H1 (cell line): ENCODE results near the gene TNRC6C. TPM values are rescaled to one million over a fixed set of nuclear protein-coding genes. Genes with fewer than 3 reads are reported as not detected.

ENCODE experiments used
- CTCF ChIA-PET: fragments of 300-600 bp; sonication (Branson Sonifier 250); formaldehyde crosslinking; loops from one replicate; lab custom pipeline; 2021; ENCODE audit not compliant: partially characterized antibody; lab: Charles Lee
- POLR2A ChIA-PET: fragments of 300-600 bp; sonication (Branson Sonifier 250); formaldehyde crosslinking; loops from one replicate; lab custom pipeline; 2021; ENCODE audit warnings: inconsistent platforms; ENCODE audit not compliant: partially characterized antibody; lab: Charles Lee
- DNase-seq, 2 experiments: peaks; one replicate each; pipeline versions ENCODE4 v3.0.0 to v3.0.0-alpha.2; 2010 to 2022; ENCODE audit warnings: low spot score in 2 of 2, low read depth in 1 of 2, mixed read lengths in 1 of 2
- FAIRE-seq: peaks from 2 replicates; lab custom pipeline; 2011; peaks lifted over from hg19 to GRCh38; lab: Jason Lieb, UNC
- H2AFZ ChIP-seq: 2 replicates; pipeline ENCODE4 v1.8.1; 2012; ENCODE audit warnings: low read length, inconsistent platforms
- H2AK5ac ChIP-seq: 2 replicates; pipeline ENCODE4 v1.6.1; 2013; ENCODE audit warnings: low read depth, low read length
- H2BK120ac ChIP-seq: replicated peaks from 2 replicates; pipeline ENCODE3; 2013; ENCODE audit warnings: low read depth, low read length, inconsistent platforms
- H2BK12ac ChIP-seq: 2 replicates; pipeline ENCODE4 v1.6.1; 2013; ENCODE audit warnings: low read depth, low read length
- H2BK15ac ChIP-seq: 2 replicates; pipeline ENCODE4 v1.6.1; 2013; ENCODE audit warnings: low read length
- H2BK20ac ChIP-seq: 2 replicates; pipeline ENCODE4 v1.6.1; 2013; ENCODE audit warnings: low read length
- H2BK5ac ChIP-seq: 2 replicates; pipeline ENCODE4 v1.6.1; 2013; ENCODE audit warnings: low read depth, low read length
- H3K14ac ChIP-seq: 2 replicates; pipeline ENCODE4 v1.6.1; 2013; ENCODE audit warnings: inconsistent platforms; ENCODE audit not compliant: insufficient read length
- H3K18ac ChIP-seq: 2 replicates; pipeline ENCODE4 v1.6.1; 2013; ENCODE audit warnings: low read length; ENCODE audit errors: extremely low read depth
- H3K23ac ChIP-seq: 2 replicates; pipeline ENCODE4 v1.6.1; 2013; ENCODE audit warnings: inconsistent platforms; ENCODE audit not compliant: insufficient read length
- H3K23me2 ChIP-seq: 2 replicates; pipeline ENCODE4 v1.6.1; 2013; ENCODE audit warnings: low read depth, low read length
- H3K27ac ChIP-seq: 2 replicates; pipeline ENCODE4 v1.6.1; 2011; ENCODE audit warnings: low read depth, low read length, inconsistent platforms
- H3K27me3 ChIP-seq, 4 experiments: replicated peaks in 1 of 4; 1 replicate in 1 of 4; 2 replicates in 3 of 4; pipeline versions ENCODE4 v1.6.1 to v1.8.1; 2011 to 2013; ENCODE audit warnings: low read length in 3 of 4, mild to moderate bottlenecking in 3 of 4, inconsistent platforms in 2 of 4, mixed read lengths in 2 of 4, moderate library complexity in 1 of 4; ENCODE audit not compliant: control insufficient read depth in 3 of 4, insufficient read depth in 3 of 4; ENCODE audit errors: extremely low read depth in 1 of 4
- H3K36me3 ChIP-seq, 4 experiments: 2 replicates each; pipeline versions ENCODE4 v1.6.1 to v1.8.1; 2011 to 2013; ENCODE audit warnings: mild to moderate bottlenecking in 4 of 4, low read length in 3 of 4, moderate library complexity in 2 of 4, control low read depth in 1 of 4, inconsistent platforms in 1 of 4; ENCODE audit not compliant: insufficient read depth in 4 of 4, control insufficient read depth in 2 of 4
- H3K4ac ChIP-seq: replicated peaks from 2 replicates; pipeline ENCODE3; 2013; ENCODE audit warnings: low read length, low read depth, mixed read lengths, inconsistent platforms; ENCODE audit not compliant: insufficient read length
- H3K4me1 ChIP-seq, 4 experiments: replicated peaks in 1 of 4; 1 replicate in 1 of 4; 2 replicates in 3 of 4; pipeline versions ENCODE4 v1.6.1 to v1.8.1; 2011 to 2013; ENCODE audit warnings: low read length in 3 of 4, inconsistent platforms in 2 of 4, mixed read lengths in 1 of 4; ENCODE audit not compliant: insufficient read depth in 4 of 4, control insufficient read depth in 3 of 4
- H3K4me2 ChIP-seq, 2 experiments: 2 replicates each; pipeline versions ENCODE4 v1.6.1 to v1.8.1; 2011 to 2013; ENCODE audit warnings: low read depth in 2 of 2, low read length in 2 of 2, control low read depth in 1 of 2, inconsistent platforms in 1 of 2, mild to moderate bottlenecking in 1 of 2; ENCODE audit not compliant: insufficient read depth in 1 of 2
- H3K4me3 ChIP-seq, 4 experiments: fragments of 200-600, 300-600 bp in 1 of 4; sonication (generic), shearing (Covaris generic), sonication (Bioruptor Twin) in 1 of 4; 2 replicates each; pipeline versions ENCODE4 v1.5.1 to v1.8.1; 2011 to 2016; ENCODE audit warnings: low read length in 4 of 4, low read depth in 3 of 4, control low read depth in 2 of 4, inconsistent platforms in 2 of 4, mild to moderate bottlenecking in 2 of 4, mixed read lengths in 1 of 4, moderate library complexity in 1 of 4; ENCODE audit not compliant: insufficient read depth in 2 of 4; ENCODE audit errors: extremely low read depth in 1 of 4
- H3K56ac ChIP-seq: replicated peaks from 2 replicates; pipeline ENCODE3; 2013; ENCODE audit warnings: low read depth, mild to moderate bottlenecking, mixed read lengths, low read length, inconsistent platforms; ENCODE audit not compliant: insufficient read length
- H3K79me1 ChIP-seq: 2 replicates; pipeline ENCODE4 v1.6.1; 2013; ENCODE audit warnings: low read depth, low read length, control low read depth
- H3K79me2 ChIP-seq, 2 experiments: 2 replicates each; pipeline versions ENCODE4 v1.6.1 to v1.8.1; 2012 to 2013; ENCODE audit warnings: low read length in 2 of 2, mild to moderate bottlenecking in 2 of 2, inconsistent platforms in 1 of 2; ENCODE audit not compliant: insufficient read depth in 2 of 2, control insufficient read depth in 1 of 2
- H3K9ac ChIP-seq, 4 experiments: replicated peaks in 1 of 4; 1 replicate in 1 of 4; 2 replicates in 3 of 4; pipeline versions ENCODE4 v1.6.1 to v1.8.1; 2011 to 2013; ENCODE audit warnings: low read depth in 3 of 4, low read length in 3 of 4, control low read depth in 2 of 4, mild to moderate bottlenecking in 2 of 4, moderate library complexity in 2 of 4, inconsistent platforms in 1 of 4; ENCODE audit errors: extremely low read depth in 1 of 4
- H3K9me3 ChIP-seq, 2 experiments: 2 replicates each; pipeline versions ENCODE4 v1.6.1 to v1.8.1; 2012 to 2013; ENCODE audit warnings: mild to moderate bottlenecking in 2 of 2, moderate library complexity in 2 of 2, control low read depth in 1 of 2, inconsistent platforms in 1 of 2, low read depth in 1 of 2, low read length in 1 of 2, mixed read lengths in 1 of 2; ENCODE audit not compliant: insufficient read depth in 2 of 2
- H4K20me1 ChIP-seq, 2 experiments: replicated peaks in 1 of 2; 2 replicates each; pipeline versions ENCODE3 to v1.8.1; 2011 to 2013; ENCODE audit warnings: inconsistent platforms in 2 of 2, low read length in 2 of 2, mild to moderate bottlenecking in 1 of 2; ENCODE audit not compliant: insufficient read depth in 2 of 2, control insufficient read depth in 1 of 2
- H4K5ac ChIP-seq: 2 replicates; pipeline ENCODE4 v1.6.1; 2013; ENCODE audit warnings: low read length, low read depth, mixed read lengths, inconsistent platforms; ENCODE audit not compliant: insufficient read length
- H4K8ac ChIP-seq: 2 replicates; pipeline ENCODE4 v1.8.0; 2013; ENCODE audit warnings: mild to moderate bottlenecking, moderate library complexity, low read length, inconsistent platforms; ENCODE audit not compliant: insufficient read depth; ENCODE audit errors: extremely low read depth
- H4K91ac ChIP-seq: replicated peaks from 2 replicates; pipeline ENCODE3; 2013; ENCODE audit warnings: low read length, mixed read lengths, inconsistent platforms; ENCODE audit not compliant: insufficient read length
- BRCA1 ChIP-seq: IDR thresholded peaks from 2 replicates; pipeline ENCODE4 v1.6.1; 2012; ENCODE audit warnings: low read depth, low read length, improper control_type of control experiment
- EP300 ChIP-seq, 2 experiments: IDR thresholded peaks; 1 replicate in 1 of 2; 2 replicates in 1 of 2; pipeline ENCODE4 v1.6.1; 2011 to 2012; ENCODE audit warnings: low read depth in 2 of 2, low read length in 2 of 2, mild to moderate bottlenecking in 2 of 2, borderline replicate concordance in 1 of 2, inconsistent platforms in 1 of 2, moderate library complexity in 1 of 2
- EZH2 ChIP-seq: fragments of 200-600 bp; sonication (generic); IDR thresholded peaks from 2 replicates; pipeline ENCODE4 v1.7.1; 2012; ENCODE audit warnings: low read depth, mild to moderate bottlenecking, moderate library complexity, low read length, inconsistent platforms; ENCODE audit not compliant: severe bottlenecking
- GTF2F1 ChIP-seq: IDR thresholded peaks from 2 replicates; pipeline ENCODE4 v1.6.1; 2012; ENCODE audit warnings: low read depth, low read length, improper control_type of control experiment, borderline replicate concordance
- KDM1A ChIP-seq: fragments of 200-600, 300-600 bp; sonication (generic); IDR thresholded peaks from 2 replicates; pipeline ENCODE4 v1.7.1; 2016; ENCODE audit warnings: mild to moderate bottlenecking, low read length, borderline replicate concordance
- POLR2A ChIP-seq, 2 experiments: IDR thresholded peaks; 1 replicate in 1 of 2; 2 replicates in 1 of 2; pipeline ENCODE4 v1.6.1; 2011; ENCODE audit warnings: low read depth in 2 of 2, low read length in 2 of 2, mild to moderate bottlenecking in 2 of 2; ENCODE audit errors: control extremely low read depth in 1 of 2
- POLR2AphosphoS5 ChIP-seq: IDR thresholded peaks from 2 replicates; pipeline ENCODE4 v1.6.1; 2011; ENCODE audit warnings: low read depth, low read length
- RAD21 ChIP-seq, 2 experiments: IDR thresholded peaks in 1 of 2; conservative IDR thresholded peaks in 1 of 2; 2 replicates each; pipeline ENCODE4 v1.6.1; 2011; ENCODE audit warnings: low read depth in 2 of 2, low read length in 2 of 2, improper control_type of control experiment in 1 of 2, inconsistent platforms in 1 of 2, mild to moderate bottlenecking in 1 of 2, moderate library complexity in 1 of 2
- SIRT6 ChIP-seq: IDR thresholded peaks from one replicate; pipeline ENCODE4 v1.7.1; 2012; ENCODE audit warnings: low read length, inconsistent platforms
- TEAD4 ChIP-seq: IDR thresholded peaks from 2 replicates; pipeline ENCODE4 v1.6.1; 2012; ENCODE audit warnings: low read depth, low read length, inconsistent platforms, mixed read lengths
- WGBS, 2 experiments: shearing (Covaris generic) in 1 of 2; methylation state at CpG; one replicate each; pipeline versions ENCODE4 v1.1.6 to v1.1.7; 2013 to 2015; ENCODE audit warnings: low lambda C conversion rate in 2 of 2, mixed read lengths in 2 of 2, inconsistent platforms in 1 of 2, low coverage in 1 of 2, missing lambda C conversion rate in 1 of 2; ENCODE audit not compliant: insufficient replicate concordance in 2 of 2, insufficient coverage in 1 of 2, insufficient read length in 1 of 2; ENCODE audit errors: extremely low coverage in 1 of 2, missing lambda C conversion rate in 1 of 2; 5-methylcytosine and 5-hydroxymethylcytosine counted together
- polyA plus RNA-seq, 7 experiments: library from polyadenylated mRNA; depleted of rRNA in 3 of 7; stranded (reverse) in 5 of 7; unstranded in 2 of 7; fragments of >200 nt in 5 of 7; fragments of 200-250 nt in 2 of 7; gene quantifications; 1 replicate in 5 of 7; 2 replicates in 1 of 7; 4 replicates in 1 of 7; pipeline versions ENCODE4 v1.2.1 to v1.2.3, GENCODE V29; 2011 to 2013; ENCODE audit warnings: missing spikeins in 2 of 7, mixed read lengths in 2 of 7
- total RNA-seq: library from RNA; stranded (reverse); fragmentation: NEBNext Ultra II Directional; extraction: Animal tissue kit (Norgen Biotek cat#: 25700); gene quantifications from 2 replicates; pipeline ENCODE4 v1.2.1, GENCODE V29; 2021
- TF ChIP-seq, protein P1 (sequence below): IDR thresholded peaks from 2 replicates; pipeline ENCODE4 v1.6.1; 2012; ENCODE audit warnings: inconsistent platforms

TNRC6C gene
- total and polyA plus RNA-seq, 2 of the 8 experiments (the other 6 are each of a cell fraction or from before 2014, with no cell fraction given): 2.8 to 28.9 TPM

DNA sequence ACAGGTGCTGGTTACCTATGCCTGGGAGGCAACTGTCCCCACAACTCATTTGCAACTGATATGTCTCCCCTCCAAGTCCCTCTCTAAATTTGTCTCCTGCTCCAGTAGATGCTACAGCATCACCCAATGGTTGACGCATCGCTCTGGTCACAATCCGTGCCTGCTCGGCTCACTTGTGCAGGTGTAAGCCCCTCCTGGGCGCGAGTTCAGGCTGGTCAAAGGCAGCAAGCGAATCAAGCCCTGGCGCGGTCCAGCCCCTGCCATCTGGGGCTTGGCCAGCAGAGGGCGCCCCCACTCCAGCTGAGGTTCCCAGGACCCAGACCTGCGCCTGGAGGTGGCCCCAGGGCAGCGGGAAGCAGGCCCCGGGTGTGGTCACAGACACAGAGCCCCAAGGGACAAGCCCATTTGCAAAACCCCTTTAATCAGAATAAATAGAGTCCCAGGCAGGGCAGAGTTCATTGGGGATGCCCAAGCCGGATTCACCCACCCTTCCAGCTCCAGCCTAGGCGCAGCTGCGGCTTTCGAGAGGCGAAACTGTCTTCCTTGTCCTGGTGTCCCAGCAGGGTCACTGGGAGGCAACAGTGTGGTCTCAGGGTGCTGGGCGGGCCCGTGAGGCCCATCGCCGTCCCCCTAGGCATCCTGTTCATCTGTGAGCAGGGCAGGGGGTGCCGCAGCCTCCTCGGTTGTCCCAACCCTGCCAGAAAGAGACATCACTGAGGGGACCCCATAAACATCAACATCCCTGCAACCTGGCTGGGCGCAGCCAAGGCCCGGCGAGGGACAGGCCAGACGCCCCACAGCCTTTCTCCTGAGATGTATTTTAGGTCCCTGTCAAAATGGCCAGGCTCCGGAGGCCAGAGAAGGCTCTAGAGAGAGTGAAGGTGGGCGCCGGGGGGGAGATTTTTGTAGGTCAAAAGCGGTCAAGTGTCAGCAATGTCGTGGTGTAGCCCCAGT, 154.3 kb downstream of the TNRC6C start:
- Histone ChIP-seq H3K79me2 (no peaks in the 10 kb centered on the region), H3K79me1 (no peaks in the 10 kb centered on the region), H4K91ac (no peak overlapping the region), H2BK15ac (no peak overlapping the region), H2AFZ (no peak overlapping the region), H3K18ac (no peak overlapping the region), H4K20me1 (peaks cover 3 to 4% of the 10 kb centered on the region in 2 experiments), H3K4ac (no peak overlapping the region), H2BK5ac (no peak overlapping the region), H3K4me1 (no peaks in the 10 kb centered on the region; a peak in 1 of 7 replicates), H3K4me3 (no peak overlapping the region), H3K27ac (no peak overlapping the region), H3K4me2 (no peak overlapping the region), H4K5ac (no peak overlapping the region), H3K56ac (no peak overlapping the region), H3K23ac (no peak overlapping the region), H3K36me3 (no peaks in the 10 kb centered on the region), H2BK120ac (no peak overlapping the region), H3K14ac (no peak overlapping the region), H3K9ac (no peak overlapping the region), H3K23me2 (no peaks in the 10 kb centered on the region), H2BK20ac (no peak overlapping the region), H4K8ac (no peak overlapping the region), H3K27me3 (no peaks in the 10 kb centered on the region), H2AK5ac (no peak overlapping the region), H2BK12ac (no peak overlapping the region), H3K9me3 (no peaks in the 10 kb centered on the region)
- 70% methylated on average over 30 of the region's 33 CpGs; no CpG with 5 or more reads in 1 of the 2 experiments for WGBS, 2 experiments
- no peak for FAIRE-seq
- POLR2A ChIA-PET: interaction anchor here (0.6 to 3.5 kb wide), 4 partner anchors 15 to 64 kb away, joined by 3 to 16 read pairs (median 6); partner anchors contain the start of gene TMC6
- DNase-seq: peak; percentile 64 to 100
- CTCF ChIA-PET: interaction anchor here (0.6 to 5.2 kb wide), 21 partner anchors 10 to 788 kb away, joined by 3 to 33 read pairs (median 4); partner anchors contain the start of gene TMC8
- no peak for TF ChIP-seq SIRT6
- TF ChIP-seq RAD21 (IDR thresholded peaks at IDR 0.05 in 1 of 2, conservative IDR thresholded peaks at IDR 0.05 in 1 of 2; ENCODE audit: low read depth in 2 of 2, low read length in 2 of 2): peak; percentile 95 to 98
- TF ChIP-seq KDM1A: no peak
- TF ChIP-seq EZH2: no peak
- TF ChIP-seq BRCA1: no peak
- peak; percentile 38 for TF ChIP-seq POLR2AphosphoS5
- no peak for TF ChIP-seq GTF2F1
- 0 out of 3 replicates have a peak, but pooled peaks of 1 of the 2 experiments have one; percentile 7 for TF ChIP-seq EP300 (IDR thresholded peaks at IDR 0.05; ENCODE audit: borderline replicate concordance in 1 of 2, low read depth in 2 of 2, low read length in 2 of 2)
- peak in 1 of 2 experiments; percentile 29; a peak in 1 of 3 replicates for TF ChIP-seq POLR2A (IDR thresholded peaks at IDR 0.05; ENCODE audit: control extremely low read depth in 1 of 2, low read depth in 2 of 2, low read length in 2 of 2)
- TF ChIP-seq, protein P1, sequence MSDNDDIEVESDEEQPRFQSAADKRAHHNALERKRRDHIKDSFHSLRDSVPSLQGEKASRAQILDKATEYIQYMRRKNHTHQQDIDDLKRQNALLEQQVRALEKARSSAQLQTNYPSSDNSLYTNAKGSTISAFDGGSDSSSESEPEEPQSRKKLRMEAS: peak; percentile 54; the same call in 1 of the 2 replicates
- 0 out of 2 replicates have a peak, but pooled peaks have one; percentile 16 for TF ChIP-seq TEAD4
